Embryonic facial prominence (tissue), 1 donor: ENCODE measurements around the gene FGD4.

Experiments used
- DNase-seq: peaks from one replicate; pipeline ENCODE4 v3.0.0-alpha.2; 2016; ENCODE audit errors: extremely low spot score

Gene FGD4

DNA sequence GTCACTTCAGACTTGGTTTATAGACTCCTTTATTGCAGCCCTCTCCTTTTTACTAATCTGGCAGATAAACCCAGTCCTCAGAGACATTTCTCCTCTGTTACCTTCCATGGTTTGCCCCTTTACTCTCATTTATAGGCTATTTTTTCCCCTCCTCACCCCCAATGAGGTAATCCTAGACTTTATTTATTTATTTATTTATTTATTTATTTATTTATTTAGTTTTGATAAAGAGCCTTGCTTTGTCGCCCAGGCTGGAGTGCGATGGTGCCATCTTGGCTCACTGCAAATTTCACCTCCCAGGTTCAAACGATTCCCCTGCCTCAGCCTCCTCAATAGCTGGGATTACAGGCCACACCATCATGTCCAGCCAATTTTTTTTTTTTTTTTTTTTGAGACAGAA, 8.4 kb downstream of the FGD4 start:
- no peak for DNase-seq

DNA sequence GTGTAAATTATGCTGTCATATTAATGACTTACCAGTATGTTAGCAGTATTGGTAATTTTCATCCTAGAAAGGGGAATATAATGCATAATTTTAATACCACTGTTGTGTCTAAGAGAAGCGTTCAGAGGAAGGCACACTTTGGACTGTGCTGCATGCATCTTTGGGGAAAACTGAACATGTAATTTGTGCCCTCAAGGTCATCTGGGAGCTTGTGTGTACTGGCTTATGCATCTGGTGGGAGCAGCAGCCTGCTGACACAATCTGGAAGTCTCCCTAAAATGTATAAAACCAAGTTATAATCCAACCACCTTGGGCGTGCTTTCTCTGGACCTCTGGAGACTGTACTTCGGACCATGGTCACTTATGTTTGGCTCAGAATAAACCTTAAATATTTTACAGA, 14.1 kb downstream of the FGD4 start:
- no peak for DNase-seq

DNA sequence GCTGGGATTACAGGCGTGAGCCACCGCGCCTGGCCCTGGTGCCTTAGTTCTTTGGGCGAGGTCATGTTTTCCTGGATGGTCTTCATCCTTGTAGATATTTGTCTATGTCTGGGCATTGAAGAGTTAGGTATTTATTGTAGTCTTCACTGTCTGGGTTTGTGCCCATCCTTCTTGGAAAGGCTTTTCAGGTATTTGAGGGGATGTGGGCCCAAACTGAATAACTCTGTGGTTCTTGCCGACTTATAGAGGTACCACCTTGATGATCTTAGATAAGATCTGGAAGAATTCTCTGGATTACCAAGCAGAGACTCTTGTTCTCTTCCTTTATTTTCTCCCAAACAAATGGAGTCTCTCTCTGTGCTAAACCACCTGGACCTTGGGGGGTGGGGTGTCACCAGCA, 18.9 kb downstream of the FGD4 start:
- no peak for DNase-seq

DNA sequence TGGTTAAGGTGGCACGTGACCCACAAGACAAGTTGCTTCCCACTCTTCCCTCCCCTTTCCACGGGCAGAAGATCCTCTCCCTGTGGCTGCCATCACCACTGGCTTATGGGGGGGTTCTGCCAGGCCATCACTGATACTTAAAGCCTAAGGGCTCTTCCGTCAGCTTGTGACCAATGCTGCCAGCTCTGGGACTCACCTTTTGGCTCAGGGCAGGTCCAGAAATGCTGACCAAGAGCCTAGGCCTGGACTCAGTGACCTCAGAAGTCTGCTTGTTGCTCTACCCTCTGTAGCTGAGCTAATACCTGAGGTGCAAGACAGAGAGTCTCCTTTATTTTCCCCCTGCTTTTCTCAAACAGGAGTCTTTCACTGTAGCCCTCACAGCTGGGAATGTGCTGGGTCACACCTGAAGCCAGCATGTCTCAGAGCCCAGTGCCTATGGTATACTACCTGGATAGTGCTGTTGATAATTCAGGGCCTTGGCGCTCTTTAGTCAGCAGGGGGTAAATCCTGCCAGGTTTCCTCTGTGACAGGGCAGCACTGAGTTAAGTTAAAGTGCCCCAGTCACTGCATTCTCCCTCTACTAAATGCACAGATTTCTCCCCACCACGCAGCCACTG, 19.7 kb downstream of the FGD4 start:
- no peak for DNase-seq

DNA sequence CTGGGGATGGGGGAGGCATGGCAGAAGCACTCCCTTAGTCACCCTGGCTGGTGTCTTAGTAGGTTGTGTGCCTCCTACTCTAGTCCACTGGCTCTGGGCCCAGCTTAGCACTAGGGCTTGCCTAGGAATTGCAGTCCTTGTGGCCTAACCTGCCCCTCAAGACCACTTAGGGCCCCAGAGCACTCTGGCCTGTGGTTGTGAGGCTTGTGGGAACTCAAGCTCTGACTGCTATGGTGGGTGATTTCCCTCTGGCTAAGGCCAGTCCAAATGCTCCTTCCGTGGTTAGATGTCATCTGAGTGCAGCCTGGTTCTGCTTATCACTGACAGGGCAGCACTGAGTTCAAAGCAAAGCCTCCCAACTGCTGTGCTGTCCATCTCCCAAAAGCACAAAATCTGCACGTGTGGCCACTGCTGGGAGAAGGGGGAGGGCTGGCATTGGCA, 20.2 kb downstream of the FGD4 start:
- no peak for DNase-seq

DNA sequence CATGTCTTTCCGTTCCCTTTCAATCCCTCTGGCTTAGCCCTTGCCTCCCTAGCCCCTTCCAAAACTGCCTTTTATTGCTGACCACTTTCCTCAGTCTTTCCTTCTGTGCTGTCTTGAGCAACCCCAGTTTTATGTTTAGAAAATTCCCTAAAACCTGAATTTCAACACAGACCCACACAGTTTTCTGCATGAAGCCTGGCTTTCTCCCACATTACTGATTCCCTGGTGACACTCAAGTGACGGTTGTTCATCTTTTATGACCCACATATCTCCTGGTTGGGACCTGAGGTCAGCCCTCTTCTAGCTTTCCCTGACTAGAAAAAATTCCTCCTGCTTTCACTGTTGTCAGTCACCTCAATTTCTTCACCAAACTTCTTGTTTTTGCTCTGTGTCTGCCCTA, 21.0 kb downstream of the FGD4 start:
- DNase-seq = no peak

DNA sequence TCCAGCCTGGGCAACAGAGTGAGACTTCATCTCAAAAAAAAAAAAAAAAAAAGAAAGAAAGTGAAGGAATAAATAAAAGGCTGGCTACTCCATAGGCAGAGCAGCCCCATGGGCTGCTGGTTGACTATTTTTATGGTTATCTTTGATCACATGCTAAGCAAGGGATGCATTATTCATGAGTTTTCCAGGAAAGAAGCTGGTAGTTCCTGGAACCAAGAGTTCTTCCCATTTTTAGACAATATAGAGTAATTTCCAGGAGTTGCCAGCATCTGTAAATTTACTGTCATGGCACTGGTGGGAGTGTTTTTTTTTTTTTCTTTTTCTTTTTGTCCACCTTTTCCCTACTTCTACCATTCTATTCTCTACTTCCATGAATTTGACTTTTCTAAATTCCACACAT, 24.2 kb downstream of the FGD4 start:
- DNase-seq = no peak

DNA sequence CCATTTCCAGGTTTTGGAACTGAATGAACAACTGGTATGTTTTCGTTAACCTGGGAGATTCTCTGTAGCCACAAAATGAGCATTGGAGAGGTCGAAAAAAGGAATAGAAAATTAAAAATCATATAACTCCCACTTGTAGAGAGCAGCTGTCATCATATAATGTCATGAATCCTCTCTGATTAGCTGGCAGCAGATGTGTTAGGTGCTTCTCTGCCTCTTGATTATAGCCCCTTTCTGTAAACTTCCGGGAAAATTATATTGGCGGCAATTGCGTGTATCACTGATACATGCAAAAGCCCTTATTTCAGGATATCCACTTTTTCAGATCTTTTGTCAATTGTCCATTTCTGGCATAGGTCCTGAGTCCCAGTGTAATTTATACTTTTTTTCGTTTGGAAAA, 31.7 kb downstream of the FGD4 start:
- no peak for DNase-seq

DNA sequence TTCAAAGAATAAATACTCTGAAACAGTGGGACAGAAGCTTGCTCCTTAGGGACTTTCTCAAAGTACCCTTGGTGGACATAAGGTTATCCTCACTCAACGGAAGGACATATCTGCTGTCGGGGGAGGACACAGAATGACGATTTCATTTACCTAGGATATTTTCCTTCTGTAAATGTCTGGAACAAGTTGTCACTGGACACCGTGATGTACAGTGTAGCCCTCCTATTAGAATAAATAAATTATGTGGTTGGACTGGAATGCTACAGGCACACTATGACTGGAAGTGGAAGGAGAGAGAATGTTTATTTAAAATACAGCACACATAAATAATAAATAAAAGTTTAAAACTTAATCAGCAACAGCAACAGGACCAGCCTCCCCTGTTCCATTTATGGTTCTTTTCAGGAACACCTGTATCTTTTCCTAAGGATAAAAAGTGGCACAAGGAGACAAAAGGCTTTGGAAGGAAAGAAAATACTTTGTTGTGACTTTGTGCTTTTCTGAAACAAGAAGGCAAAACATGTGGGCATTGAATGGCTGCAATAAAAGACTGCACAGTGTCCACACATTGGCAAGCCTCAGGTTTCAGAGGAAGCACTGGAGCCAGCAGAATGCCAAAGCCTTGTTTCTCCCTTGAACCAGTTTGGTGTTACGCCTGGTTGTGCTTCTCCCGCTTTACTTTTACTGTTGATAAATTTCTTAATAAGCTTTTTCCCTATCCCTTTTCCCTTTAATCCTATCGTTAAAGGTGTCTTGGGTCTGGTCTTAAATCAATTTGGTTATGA, 36.8 kb downstream of the FGD4 start:
- no peak for DNase-seq

DNA sequence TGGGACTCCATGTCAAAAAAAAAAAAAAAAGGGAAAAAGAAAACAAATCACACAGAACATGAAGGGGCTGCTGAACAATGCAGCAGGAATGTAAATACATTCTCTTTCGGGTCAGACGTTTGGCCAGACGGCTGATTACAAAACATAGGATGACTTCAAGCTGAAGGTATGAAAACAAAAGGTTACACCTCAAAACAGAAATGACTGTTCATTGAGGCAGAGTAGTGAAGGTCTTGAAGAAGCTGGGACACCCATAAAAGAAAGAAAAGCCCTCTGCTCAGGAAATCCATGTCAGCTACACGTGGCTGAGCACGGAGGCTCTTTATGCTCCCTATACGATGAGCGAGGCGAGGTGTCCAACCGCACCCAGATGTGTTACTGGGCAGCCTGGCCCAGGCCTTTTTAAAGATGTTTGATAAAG, 37.7 kb downstream of the FGD4 start:
- DNase-seq = no peak

DNA sequence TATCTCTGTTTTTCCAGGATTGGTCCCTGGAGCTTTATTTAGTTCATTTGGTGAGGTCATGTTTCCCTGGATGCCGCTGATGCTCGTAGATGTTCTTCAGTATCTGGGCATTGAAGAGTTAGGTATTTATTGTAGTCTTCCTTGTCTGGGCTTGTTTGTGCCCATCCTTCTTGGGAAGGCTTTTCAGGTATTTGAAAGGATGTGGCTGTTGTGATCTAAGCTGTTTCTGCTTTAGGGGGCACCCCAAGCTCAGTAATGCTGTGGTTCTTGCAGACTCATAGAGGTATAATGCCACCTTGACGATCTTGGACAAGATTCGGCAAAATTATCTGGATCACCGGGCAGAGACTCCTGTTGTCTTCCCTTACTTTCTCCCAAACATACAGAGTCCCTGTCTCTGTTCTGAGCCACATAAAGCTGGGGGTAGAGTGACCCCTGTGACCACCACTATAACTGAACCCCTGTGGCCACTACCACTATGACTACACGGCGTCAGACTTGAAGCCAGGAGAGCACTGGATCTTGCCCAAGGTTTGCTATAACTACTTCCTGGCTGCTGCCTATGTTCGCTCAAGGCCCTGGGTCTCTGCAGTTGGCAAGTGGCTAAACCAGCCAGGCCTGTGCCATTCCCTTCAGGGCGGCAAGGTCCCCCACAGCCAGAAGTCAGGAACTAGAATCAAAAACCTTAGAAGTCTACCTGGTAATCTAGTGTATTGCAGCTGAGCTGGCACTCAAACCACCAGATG, 40.9 kb downstream of the FGD4 start:
- DNase-seq = no peak

DNA sequence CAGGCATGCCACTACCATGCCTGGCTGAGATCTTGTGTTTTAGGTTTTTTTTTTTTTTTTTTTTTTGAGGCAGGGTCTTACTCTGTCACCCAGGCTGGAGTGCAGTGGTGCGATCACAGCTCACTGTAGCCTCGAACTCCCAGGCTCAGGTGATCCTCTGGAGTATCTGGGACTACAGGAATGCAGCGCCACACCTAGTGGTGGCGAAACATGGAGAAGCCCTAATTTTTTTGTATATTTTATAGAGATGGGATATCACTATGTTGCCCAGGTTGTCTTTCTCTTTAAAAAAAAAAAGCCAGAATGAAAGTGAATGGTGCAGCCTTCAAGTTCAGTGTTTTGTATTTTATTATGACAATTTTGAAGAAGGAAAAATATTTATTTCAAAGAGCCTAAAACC, 44.1 kb downstream of the FGD4 start:
- DNase-seq = no peak

DNA sequence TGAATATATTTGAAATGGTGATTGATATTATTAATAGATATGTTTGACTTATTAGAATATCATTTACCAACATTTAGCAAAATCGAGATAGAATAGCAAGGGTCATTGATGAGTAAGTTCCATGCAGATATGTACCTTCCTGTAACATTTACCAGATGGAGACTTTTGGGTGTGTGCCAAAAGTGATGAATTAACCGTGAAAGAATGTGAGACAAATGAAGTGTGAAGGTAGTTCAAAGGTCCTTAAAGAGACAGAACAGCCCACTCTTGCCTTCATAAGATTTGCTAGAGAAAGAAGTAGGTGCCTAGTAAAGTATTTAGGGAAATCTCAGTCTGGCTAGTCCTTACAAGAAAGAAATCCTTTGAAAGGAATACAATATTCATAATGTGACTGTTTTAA, 45.5 kb downstream of the FGD4 start:
- no peak for DNase-seq

DNA sequence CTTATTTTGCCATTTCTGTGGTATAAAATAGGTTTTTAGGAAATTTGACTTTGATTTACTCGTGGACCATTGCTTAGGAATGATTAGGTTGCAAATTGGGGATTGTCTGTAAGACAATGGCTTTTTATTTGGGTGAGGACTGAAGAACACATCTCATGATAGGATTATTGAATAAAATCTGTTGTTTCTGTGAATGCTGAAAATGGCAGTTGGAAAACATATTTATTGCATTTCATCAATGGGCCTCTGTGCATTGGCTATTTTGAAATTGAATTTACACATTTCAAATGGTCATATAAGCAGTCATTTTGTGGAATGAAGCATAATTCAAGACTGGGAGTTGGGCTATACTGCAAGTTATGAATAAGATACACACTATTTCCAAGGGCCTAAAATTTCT, 46.0 kb downstream of the FGD4 start:
- DNase-seq = no peak

DNA sequence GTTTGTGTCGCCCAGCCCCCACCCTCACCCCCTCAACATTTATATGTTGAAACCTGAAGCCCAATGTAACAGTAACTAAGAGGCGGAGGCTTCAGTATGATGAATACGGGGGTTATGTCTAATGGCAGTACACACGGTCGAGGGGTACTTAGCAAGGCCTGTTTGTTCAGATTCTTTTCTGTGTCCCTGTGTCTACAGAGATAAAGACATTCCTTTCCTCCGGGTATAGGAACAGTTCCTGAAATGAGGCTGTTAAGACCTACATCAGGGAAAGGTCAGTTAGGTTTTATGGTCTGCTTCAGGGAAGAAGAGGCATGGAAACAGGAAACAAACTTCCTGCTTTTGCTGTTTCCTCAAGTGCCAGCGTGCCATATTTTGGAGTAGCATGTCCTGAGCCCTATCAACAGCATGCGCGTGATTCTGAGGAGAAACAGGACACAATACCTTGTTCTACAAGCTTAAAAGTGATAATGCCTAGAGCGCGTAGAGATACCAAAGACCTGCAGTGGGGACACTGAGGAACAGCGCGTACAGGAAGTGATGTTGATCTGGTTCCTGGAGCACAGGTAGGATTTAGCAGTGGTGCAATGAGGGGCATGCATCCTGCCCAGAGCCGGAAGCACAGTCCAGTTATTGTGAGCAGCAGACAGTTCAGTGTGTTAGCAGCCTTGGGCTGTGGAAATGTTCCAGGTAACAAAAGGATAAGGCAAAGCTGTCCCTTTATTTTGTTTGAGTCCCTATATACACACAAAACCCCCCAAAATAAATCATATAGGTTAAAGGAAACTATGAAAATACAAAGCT, 47.2 kb downstream of the FGD4 start:
- no peak for DNase-seq

DNA sequence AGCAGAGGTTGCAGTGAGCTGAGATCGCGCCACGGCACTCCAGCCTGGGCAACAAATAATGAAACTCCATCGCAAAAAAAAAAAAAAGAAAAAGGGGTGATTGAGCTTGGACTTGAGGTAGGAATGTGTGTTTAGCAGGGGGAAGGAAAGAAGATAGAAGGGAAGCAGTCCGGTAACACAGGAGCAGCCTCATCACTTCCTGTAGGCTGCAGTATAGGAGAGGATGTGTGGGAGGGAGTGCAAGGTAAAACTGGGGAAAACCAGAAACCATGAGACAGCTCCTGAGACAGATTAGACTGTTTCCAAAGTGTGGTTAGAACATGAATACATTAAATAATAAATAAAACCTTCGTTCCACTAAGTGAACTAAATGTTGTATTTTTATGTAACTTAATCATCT, 49.2 kb downstream of the FGD4 start:
- no peak for DNase-seq

DNA sequence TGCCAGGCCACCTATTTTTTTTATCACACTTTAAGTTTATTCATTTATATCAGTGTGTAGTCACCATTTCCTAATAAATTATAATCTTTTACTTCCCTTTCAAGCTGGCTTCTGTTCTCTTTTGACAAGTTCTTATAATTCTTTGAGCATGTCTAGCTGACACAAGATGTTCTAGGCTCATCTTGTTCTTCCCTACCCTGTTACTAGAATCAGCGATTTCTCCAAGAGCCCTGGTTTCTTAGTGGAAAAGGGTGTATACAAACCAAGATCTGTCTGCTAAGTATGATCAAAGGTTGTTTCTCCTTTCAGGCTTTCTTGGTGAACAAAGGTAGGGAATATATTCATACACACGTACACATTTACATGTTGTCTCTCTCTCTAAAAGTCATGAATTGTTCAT, 51.0 kb downstream of the FGD4 start:
- DNase-seq = no peak

DNA sequence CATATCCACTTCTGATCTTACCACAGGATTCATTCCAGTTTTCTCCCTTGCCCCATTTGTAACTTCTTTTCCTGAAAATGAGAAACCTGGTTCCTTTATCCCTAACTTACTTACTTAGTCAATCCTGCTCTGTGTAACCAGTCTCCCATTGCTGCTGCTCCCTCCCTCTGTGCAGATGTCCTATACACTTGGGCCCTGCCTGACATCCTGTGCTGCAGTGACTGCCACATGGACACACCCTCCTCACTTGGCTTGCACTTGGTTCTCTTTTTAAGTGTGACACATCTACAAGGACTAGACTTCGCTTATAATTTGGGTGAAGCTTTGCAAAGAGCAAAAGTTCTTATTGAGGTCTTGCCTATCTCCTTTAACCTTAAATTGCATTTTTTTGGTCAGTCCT, 51.4 kb downstream of the FGD4 start:
- DNase-seq = no peak

DNA sequence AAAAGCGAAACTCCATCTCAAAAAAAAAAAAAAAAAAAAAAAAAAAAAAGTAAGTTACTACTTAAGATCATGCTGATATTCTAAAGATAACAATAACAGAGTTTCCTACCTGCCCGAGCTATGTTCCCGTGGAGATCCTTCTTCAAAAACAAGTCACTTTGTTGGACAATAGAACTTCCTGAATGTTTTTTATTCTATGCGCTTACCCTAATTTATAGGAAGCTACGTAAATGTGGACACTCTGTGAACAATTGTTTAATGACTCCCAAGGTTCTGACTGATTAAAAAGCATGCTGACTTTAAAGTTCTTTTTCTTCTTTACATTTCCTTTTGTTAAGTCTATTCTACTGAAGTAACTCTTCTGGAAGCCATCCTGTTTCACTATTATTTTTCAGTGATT, 52.5 kb downstream of the FGD4 start:
- DNase-seq = no peak

DNA sequence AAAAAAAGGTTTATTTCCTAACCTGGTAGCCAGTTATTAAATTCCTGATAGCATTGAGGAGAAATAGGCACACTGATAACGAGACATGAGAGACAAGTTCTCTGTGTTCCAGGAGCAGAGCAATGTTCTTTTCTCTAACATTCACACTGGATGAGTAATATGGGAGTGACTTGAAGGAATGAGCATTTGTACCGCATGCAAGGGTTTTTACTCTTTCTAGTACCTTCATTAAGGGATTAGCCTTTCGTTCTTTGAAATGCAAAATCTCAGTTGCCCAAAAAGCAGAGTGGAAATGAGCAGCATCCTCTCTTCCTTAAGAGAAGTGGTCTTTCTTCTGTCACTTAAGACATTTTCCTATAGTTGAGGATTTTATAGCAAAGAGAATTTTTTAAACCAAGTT, 54.7 kb downstream of the FGD4 start:
- DNase-seq = no peak

DNA sequence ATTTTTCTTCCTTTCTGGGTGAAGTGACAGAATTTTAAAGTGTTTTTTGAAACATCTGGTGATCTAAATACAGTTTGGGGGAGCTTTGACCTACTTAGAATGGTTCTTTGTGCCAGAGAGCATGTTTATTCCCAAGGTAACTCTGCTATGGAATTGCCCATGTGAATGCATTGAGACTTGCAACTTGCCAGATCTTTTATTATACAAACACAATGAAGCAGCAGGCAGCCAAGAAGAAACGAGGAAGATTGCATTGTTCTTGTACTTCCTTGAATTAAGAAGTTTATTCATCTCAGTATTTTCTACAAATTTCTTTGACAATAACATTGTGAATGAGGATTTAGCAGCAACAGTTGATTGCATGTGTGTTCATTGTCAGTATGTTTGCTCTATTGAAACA, 55.5 kb downstream of the FGD4 start:
- DNase-seq = no peak

DNA sequence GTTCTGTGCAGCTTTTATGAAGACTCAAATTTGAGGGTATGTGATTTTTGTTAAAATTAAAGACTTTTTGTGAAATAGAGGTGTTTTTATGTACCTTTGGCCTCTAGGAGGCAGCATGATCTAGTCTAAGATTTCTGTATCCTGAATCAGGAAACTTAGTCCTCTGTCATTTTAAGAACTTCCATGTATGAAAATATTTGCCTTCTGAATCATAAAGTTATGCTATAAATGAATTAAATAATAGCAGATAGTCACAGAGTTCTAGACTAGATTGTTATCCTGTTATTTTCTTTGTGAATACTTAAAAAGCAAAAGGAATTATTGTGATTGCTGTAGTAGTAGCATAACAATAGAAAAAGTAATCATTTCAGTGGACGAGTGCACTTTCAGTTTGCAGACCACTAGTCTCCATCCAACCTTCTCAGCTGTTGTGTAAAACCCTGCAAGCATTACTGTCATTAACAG, 56.3 kb downstream of the FGD4 start:
- peak; percentile 71 for DNase-seq
